DOHH2 (cell line): ENCODE measurements around the gene NKD1.

Experiments
- CTCF ChIP-seq: fragments of 200-600 bp; sonication (generic); IDR thresholded peaks from one replicate; pipeline ENCODE4 v1.5.1; 2014; ENCODE audit warnings: antibody characterized with exemption, mild to moderate bottlenecking, low read depth, low read length; ENCODE audit not compliant: poor library complexity, severe bottlenecking
- EZH2phosphoT487 ChIP-seq: fragments of 200-600 bp; sonication (generic); IDR thresholded peaks from 2 replicates; pipeline ENCODE4 v1.6.1; 2017; ENCODE audit warnings: borderline replicate concordance, mild to moderate bottlenecking, antibody characterized with exemption, low read length, moderate library complexity, mixed read lengths

GRCh38 chr16:50612849-50613198, 64.6 kb downstream of the NKD1 start:
- TF ChIP-seq CTCF: no peak
- TF ChIP-seq EZH2phosphoT487: no peak
